WTC11 (cell line): ENCODE data around the gene IL13RA1. TPM values are rescaled to one million over a fixed set of nuclear protein-coding genes. Genes with fewer than 3 reads are reported as not detected.

Source experiments
- ATAC-seq: fragments of 200-7000 bp; cut with Tn5 transposase; 2 replicates; pipeline ENCODE4 v1.10.0; 2021; ENCODE audit warnings: mild to moderate bottlenecking, moderate library complexity
- CTCF ChIA-PET: fragments of 300-600 bp; sonication (Branson Sonifier 250); formaldehyde crosslinking; loops from one replicate; lab custom pipeline; 2021; ENCODE audit warnings: antibody characterized with exemption; lab: Charles Lee
- POLR2A ChIA-PET: fragments of 350-600 bp; sonication (Branson Sonifier 250); formaldehyde crosslinking; loops from one replicate; lab custom pipeline; 2021; ENCODE audit warnings: antibody characterized with exemption; lab: Charles Lee
- DNase-seq: peaks from one replicate; pipeline ENCODE4 v3.0.0; 2021; ENCODE audit warnings: low spot score
- H3K27ac Mint-ChIP-seq: 2 replicates; pipeline ENCODE4 v1.8.0; 2021; ENCODE audit warnings: mixed read lengths
- H3K27me3 Mint-ChIP-seq: 2 replicates; pipeline ENCODE4 v1.8.0; 2021; ENCODE audit warnings: low read depth, mild to moderate bottlenecking, moderate library complexity, mixed read lengths
- H3K36me3 Mint-ChIP-seq: 2 replicates; pipeline ENCODE4 v1.8.0; 2021; ENCODE audit warnings: mixed read lengths
- H3K4me1 Mint-ChIP-seq: 2 replicates; pipeline ENCODE4 v1.8.0; 2022; ENCODE audit warnings: mixed read lengths
- H3K4me3 Mint-ChIP-seq: 2 replicates; pipeline ENCODE4 v1.8.0; 2021; ENCODE audit warnings: mild to moderate bottlenecking, moderate library complexity, mixed read lengths
- H3K9me3 Mint-ChIP-seq: 2 replicates; pipeline ENCODE4 v1.8.0; 2021; ENCODE audit warnings: mixed read lengths
- CBFB ChIP-seq: sonication (generic); formaldehyde crosslinking; IDR thresholded peaks from 2 replicates; pipeline ENCODE4 v1.8.1; 2022; ENCODE audit warnings: mild to moderate bottlenecking, low read depth, missing genetic modification reagents
- CREB1 ChIP-seq: sonication (generic); formaldehyde crosslinking; IDR thresholded peaks from 2 replicates; pipeline ENCODE4 v1.8.0; 2023; ENCODE audit warnings: mild to moderate bottlenecking, missing genetic modification reagents
- EMX1 ChIP-seq: fragments of 250-450 bp; sonication (Bioruptor Pico); IDR thresholded peaks from 2 replicates; pipeline ENCODE4 v1.8.0; 2021; ENCODE audit warnings: mild to moderate bottlenecking
- FOXK1 ChIP-seq: sonication (generic); formaldehyde crosslinking; IDR thresholded peaks from 2 replicates; pipeline ENCODE4 v1.8.0; 2022; ENCODE audit warnings: mild to moderate bottlenecking, moderate library complexity, missing genetic modification reagents
- IRF2 ChIP-seq: sonication (generic); formaldehyde crosslinking; IDR thresholded peaks from 2 replicates; pipeline ENCODE4 v1.8.0; 2022; ENCODE audit warnings: low read depth, missing genetic modification reagents, borderline replicate concordance
- MXD4 ChIP-seq: fragments of 250-450 bp; sonication (Bioruptor Pico); IDR thresholded peaks from 2 replicates; pipeline ENCODE4 v1.8.0; 2021; ENCODE audit warnings: mild to moderate bottlenecking, moderate library complexity, borderline replicate concordance
- PRRX2 ChIP-seq: fragments of 250-450 bp; sonication (Bioruptor Pico); IDR thresholded peaks from 2 replicates; pipeline ENCODE4 v1.8.0; 2021; ENCODE audit warnings: mild to moderate bottlenecking
- SMAD4 ChIP-seq: sonication (generic); formaldehyde crosslinking; IDR thresholded peaks from 2 replicates; pipeline ENCODE4 v1.8.0; 2022; ENCODE audit warnings: mild to moderate bottlenecking, missing genetic modification reagents
- TCF7 ChIP-seq: sonication (generic); formaldehyde crosslinking; IDR thresholded peaks from 2 replicates; pipeline ENCODE4 v1.8.0; 2022; ENCODE audit warnings: mild to moderate bottlenecking, low read depth, missing genetic modification reagents, moderate library complexity
- ZNF232 ChIP-seq: sonication (generic); formaldehyde crosslinking; IDR thresholded peaks from 2 replicates; pipeline ENCODE4 v1.8.0; 2022; ENCODE audit warnings: mild to moderate bottlenecking, missing genetic modification reagents
- ZNF416 ChIP-seq: fragments of 250-450 bp; sonication (Bioruptor Pico); IDR thresholded peaks from 2 replicates; pipeline ENCODE4 v1.9.0; 2021; ENCODE audit warnings: mild to moderate bottlenecking, inconsistent platforms
- ZNF671 ChIP-seq: fragments of 250-450 bp; sonication (Bioruptor Pico); IDR thresholded peaks from 2 replicates; pipeline ENCODE4 v1.8.0; 2021; ENCODE audit warnings: mild to moderate bottlenecking
- total RNA-seq: library from RNA; stranded (reverse); gene quantifications from 3 replicates; pipeline ENCODE4 v1.2.3, GENCODE V29; 2021
- TF ChIP-seq, protein P1 (sequence below): sonication (generic); formaldehyde crosslinking; IDR thresholded peaks from 2 replicates; pipeline ENCODE4 v1.8.0; 2023; ENCODE audit warnings: missing genetic modification reagents
- TF ChIP-seq, protein P2 (sequence below): fragments of 250-450 bp; sonication (Bioruptor Pico); IDR thresholded peaks from 2 replicates; pipeline ENCODE4 v1.8.0; 2021; ENCODE audit warnings: mild to moderate bottlenecking
- TF ChIP-seq, protein P3 (sequence below): sonication (generic); formaldehyde crosslinking; IDR thresholded peaks from 2 replicates; pipeline ENCODE4 v1.8.1; 2023; ENCODE audit warnings: mild to moderate bottlenecking, missing genetic modification reagents, borderline replicate concordance
- TF ChIP-seq, protein P4 (sequence below): fragments of 250-450 bp; sonication (Bioruptor Pico); IDR thresholded peaks from 2 replicates; pipeline ENCODE4 v1.9.0; 2021; ENCODE audit warnings: mild to moderate bottlenecking
- TF ChIP-seq, protein P5 (sequence below): sonication (generic); formaldehyde crosslinking; IDR thresholded peaks from 2 replicates; pipeline ENCODE4 v1.8.1; 2023; ENCODE audit warnings: mild to moderate bottlenecking, missing genetic modification reagents, moderate library complexity
- TF ChIP-seq, protein P6 (sequence below): sonication (generic); formaldehyde crosslinking; conservative IDR thresholded peaks from 2 replicates; pipeline ENCODE4 v1.8.1; 2023; ENCODE audit warnings: mild to moderate bottlenecking, low read depth, missing genetic modification reagents, moderate library complexity

The IL13RA1 gene
- total RNA-seq, 1 experiment from 2014 or later: 11.1 TPM

DNA sequence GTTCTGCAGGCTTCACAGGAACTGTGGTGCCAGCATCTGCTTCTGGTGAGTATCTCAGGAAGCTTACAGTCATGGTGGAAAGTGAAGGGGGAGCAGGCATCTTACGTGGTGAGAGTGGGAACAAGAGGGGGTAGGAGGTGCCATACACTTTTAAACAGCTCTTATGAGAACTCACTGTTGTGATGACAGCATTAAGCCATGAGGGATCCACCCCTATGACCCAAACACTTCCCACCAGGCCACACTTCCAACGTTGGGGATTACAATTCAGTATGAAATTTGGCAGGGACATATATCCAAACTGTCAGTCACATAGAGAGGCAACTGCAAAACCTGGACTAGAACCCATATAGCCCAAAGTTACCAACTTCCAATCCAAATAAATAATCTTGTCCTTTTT, 53.1 kb downstream of the IL13RA1 start (continued):
- TF ChIP-seq, protein P1, sequence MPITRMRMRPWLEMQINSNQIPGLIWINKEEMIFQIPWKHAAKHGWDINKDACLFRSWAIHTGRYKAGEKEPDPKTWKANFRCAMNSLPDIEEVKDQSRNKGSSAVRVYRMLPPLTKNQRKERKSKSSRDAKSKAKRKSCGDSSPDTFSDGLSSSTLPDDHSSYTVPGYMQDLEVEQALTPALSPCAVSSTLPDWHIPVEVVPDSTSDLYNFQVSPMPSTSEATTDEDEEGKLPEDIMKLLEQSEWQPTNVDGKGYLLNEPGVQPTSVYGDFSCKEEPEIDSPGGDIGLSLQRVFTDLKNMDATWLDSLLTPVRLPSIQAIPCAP: no peak

DNA sequence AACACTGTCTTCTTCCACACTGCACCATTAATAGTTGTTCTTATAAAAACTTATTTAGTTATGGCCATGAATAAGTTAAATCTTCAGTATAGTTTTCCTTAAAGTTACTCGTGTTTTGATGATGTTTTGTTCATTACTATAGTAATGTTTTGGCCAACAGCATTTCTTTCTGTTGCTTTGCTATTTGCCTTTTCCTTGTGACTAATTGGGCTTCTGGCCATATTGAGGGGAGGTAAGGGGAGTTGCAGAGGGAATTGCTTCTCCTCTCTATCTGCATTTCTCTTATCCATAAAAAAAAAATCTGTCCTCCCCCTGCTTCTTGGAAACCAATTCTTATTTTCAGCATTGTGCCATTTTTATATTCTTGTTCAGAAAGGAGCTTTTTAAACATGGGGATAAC, 53.5 kb downstream of the IL13RA1 start:
- POLR2A ChIA-PET: no interaction called here

DNA sequence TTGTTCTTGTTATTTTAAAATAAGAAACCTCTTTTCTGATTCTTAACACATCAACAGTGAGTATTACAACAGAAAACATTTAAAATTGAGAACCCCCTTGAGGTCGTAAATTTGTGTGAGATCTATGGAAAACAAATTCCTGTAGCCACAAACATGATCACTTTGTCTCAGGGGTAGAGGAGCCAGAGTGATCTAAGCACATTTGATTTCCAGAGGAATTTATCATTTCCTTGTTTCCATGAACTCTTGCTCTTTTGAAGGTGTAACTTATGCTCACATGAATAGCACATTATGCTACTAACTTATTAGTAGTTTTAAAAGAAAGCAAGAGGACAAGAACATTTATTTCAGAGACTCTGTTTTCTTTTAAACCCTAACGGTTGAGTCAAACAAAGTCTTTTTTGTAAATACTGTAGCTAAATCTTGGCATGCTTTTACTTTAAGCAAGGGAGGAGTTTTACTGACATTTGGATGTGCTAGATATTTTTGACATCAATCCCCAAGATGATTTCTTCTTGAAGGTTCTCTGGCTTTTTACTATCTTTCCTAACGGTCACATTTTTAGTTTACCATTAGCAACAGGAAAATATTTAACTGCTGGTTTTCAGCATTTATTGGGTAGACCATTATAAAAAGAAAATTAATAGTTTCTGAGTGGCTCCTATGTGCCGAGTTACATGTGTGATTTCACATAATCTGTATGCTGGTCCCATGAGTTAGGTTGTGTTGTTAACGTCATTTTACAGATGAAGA, 68.3 kb downstream of the IL13RA1 start:
- ChIA-PET POLR2A (no interaction called here), CTCF (no interaction called here)
- Mint-ChIP-seq H3K27me3 (no peaks in the 10 kb centered on the region), H3K4me1 (peaks cover 18% of the 10 kb centered on the region), H3K9me3 (peaks cover 9% of the 10 kb centered on the region; the same call in 1 of the 2 replicates)
- ATAC-seq: no peak
- TF ChIP-seq CBFB (CRISPR knock-in tag) (no peak), SMAD4 (no peak), TCF7 (no peak), CREB1 (CRISPR knock-in tag) (no peak), IRF2 (CRISPR knock-in tag) (no peak)
- TF ChIP-seq, protein P2, sequence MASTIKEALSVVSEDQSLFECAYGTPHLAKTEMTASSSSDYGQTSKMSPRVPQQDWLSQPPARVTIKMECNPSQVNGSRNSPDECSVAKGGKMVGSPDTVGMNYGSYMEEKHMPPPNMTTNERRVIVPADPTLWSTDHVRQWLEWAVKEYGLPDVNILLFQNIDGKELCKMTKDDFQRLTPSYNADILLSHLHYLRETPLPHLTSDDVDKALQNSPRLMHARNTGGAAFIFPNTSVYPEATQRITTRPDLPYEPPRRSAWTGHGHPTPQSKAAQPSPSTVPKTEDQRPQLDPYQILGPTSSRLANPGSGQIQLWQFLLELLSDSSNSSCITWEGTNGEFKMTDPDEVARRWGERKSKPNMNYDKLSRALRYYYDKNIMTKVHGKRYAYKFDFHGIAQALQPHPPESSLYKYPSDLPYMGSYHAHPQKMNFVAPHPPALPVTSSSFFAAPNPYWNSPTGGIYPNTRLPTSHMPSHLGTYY (CRISPR knock-in tag): no peak
- TF ChIP-seq, protein P3, sequence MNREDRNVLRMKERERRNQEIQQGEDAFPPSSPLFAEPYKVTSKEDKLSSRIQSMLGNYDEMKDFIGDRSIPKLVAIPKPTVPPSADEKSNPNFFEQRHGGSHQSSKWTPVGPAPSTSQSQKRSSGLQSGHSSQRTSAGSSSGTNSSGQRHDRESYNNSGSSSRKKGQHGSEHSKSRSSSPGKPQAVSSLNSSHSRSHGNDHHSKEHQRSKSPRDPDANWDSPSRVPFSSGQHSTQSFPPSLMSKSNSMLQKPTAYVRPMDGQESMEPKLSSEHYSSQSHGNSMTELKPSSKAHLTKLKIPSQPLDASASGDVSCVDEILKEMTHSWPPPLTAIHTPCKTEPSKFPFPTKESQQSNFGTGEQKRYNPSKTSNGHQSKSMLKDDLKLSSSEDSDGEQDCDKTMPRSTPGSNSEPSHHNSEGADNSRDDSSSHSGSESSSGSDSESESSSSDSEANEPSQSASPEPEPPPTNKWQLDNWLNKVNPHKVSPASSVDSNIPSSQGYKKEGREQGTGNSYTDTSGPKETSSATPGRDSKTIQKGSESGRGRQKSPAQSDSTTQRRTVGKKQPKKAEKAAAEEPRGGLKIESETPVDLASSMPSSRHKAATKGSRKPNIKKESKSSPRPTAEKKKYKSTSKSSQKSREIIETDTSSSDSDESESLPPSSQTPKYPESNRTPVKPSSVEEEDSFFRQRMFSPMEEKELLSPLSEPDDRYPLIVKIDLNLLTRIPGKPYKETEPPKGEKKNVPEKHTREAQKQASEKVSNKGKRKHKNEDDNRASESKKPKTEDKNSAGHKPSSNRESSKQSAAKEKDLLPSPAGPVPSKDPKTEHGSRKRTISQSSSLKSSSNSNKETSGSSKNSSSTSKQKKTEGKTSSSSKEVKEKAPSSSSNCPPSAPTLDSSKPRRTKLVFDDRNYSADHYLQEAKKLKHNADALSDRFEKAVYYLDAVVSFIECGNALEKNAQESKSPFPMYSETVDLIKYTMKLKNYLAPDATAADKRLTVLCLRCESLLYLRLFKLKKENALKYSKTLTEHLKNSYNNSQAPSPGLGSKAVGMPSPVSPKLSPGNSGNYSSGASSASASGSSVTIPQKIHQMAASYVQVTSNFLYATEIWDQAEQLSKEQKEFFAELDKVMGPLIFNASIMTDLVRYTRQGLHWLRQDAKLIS (CRISPR knock-in tag): no peak
- TF ChIP-seq, all 79 proteins: peak for 0
- Mint-ChIP-seq H3K36me3 (no peaks in the 10 kb centered on the region), H3K4me3 (no peak overlapping the region), H3K27ac (no peak overlapping the region)
- no peak for DNase-seq

More for the DNA sequence above, 53.5 kb downstream of the IL13RA1 start:
- no peaks in the 10 kb centered on the region for H3K9me3 Mint-ChIP-seq
- no peaks in the 10 kb centered on the region for H3K36me3 Mint-ChIP-seq
- no peak for ATAC-seq
- no peak overlapping the region for H3K4me3 Mint-ChIP-seq
- CTCF ChIA-PET: no interaction called here
- no peak for DNase-seq
- TF ChIP-seq MXD4 (CRISPR knock-in tag) (no peak), FOXK1 (CRISPR knock-in tag) (no peak), EMX1 (CRISPR knock-in tag) (no peak)
- TF ChIP-seq, protein P1: no peak
- no peaks in the 10 kb centered on the region for H3K4me1 Mint-ChIP-seq
- H3K27ac Mint-ChIP-seq: no peak overlapping the region
- H3K27me3 Mint-ChIP-seq: no peaks in the 10 kb centered on the region

DNA sequence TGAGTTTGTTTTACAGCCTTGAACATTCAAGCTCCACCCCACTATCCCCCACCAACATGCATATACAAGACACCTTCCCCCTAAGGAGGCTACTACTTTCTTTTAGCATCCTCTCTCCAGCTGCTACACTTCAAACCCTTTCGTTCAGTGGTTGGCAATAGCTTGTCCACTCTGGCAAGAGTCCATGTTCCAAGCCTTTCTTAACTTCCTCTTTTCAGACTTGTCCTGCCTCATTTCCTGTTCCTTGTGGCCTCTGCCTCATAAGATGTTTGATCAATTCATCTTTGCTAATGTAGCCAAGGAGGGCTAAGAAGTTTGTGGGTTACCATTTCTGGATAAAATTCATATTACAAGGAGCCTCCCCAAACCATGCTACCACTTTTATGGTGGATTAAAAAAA, 75.5 kb downstream of the IL13RA1 start:
- no peak for DNase-seq
- ATAC-seq: no peak

More for the DNA sequence above, 75.5 kb downstream of the IL13RA1 start:
- ChIA-PET CTCF (interaction anchor here (1.1 to 1.6 kb wide), 2 partner anchors 21 to 36 kb away, joined by 3 to 4 read pairs; partner anchors contain the start of gene ZCCHC12), POLR2A (no interaction called here)
- Mint-ChIP-seq H3K36me3 (peaks cover 3% of the 10 kb centered on the region), H3K4me1 (no peaks in the 10 kb centered on the region), H3K4me3 (no peak overlapping the region), H3K27ac (no peak overlapping the region), H3K27me3 (no peaks in the 10 kb centered on the region), H3K9me3 (peaks cover 16% of the 10 kb centered on the region)
- TF ChIP-seq, protein P4, sequence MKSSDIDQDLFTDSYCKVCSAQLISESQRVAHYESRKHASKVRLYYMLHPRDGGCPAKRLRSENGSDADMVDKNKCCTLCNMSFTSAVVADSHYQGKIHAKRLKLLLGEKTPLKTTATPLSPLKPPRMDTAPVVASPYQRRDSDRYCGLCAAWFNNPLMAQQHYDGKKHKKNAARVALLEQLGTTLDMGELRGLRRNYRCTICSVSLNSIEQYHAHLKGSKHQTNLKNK (CRISPR knock-in tag): no peak
- no peak for TF ChIP-seq ZNF232 (CRISPR knock-in tag)
- no peak for TF ChIP-seq ZNF671 (CRISPR knock-in tag)
- TF ChIP-seq, protein P5, sequence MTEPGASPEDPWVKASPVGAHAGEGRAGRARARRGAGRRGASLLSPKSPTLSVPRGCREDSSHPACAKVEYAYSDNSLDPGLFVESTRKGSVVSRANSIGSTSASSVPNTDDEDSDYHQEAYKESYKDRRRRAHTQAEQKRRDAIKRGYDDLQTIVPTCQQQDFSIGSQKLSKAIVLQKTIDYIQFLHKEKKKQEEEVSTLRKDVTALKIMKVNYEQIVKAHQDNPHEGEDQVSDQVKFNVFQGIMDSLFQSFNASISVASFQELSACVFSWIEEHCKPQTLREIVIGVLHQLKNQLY (CRISPR knock-in tag): no peak
- no peak for TF ChIP-seq PRRX2 (CRISPR knock-in tag)
- TF ChIP-seq, protein P6, sequence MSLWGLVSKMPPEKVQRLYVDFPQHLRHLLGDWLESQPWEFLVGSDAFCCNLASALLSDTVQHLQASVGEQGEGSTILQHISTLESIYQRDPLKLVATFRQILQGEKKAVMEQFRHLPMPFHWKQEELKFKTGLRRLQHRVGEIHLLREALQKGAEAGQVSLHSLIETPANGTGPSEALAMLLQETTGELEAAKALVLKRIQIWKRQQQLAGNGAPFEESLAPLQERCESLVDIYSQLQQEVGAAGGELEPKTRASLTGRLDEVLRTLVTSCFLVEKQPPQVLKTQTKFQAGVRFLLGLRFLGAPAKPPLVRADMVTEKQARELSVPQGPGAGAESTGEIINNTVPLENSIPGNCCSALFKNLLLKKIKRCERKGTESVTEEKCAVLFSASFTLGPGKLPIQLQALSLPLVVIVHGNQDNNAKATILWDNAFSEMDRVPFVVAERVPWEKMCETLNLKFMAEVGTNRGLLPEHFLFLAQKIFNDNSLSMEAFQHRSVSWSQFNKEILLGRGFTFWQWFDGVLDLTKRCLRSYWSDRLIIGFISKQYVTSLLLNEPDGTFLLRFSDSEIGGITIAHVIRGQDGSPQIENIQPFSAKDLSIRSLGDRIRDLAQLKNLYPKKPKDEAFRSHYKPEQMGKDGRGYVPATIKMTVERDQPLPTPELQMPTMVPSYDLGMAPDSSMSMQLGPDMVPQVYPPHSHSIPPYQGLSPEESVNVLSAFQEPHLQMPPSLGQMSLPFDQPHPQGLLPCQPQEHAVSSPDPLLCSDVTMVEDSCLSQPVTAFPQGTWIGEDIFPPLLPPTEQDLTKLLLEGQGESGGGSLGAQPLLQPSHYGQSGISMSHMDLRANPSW: no peak
- no peak for TF ChIP-seq ZNF416
